Measurements from ENCODE around the gene USP9X. TPM values are rescaled to one million over a fixed set of nuclear protein-coding genes. Genes with fewer than 3 reads are reported as not detected.
A peak's percentile ranks its signal among the peaks of the same experiment; 100 is the strongest.

Gene USP9X
- total RNA-seq, 4 donors from 2014 or later: 54.9 to 154 (median 98.0) TPM

GRCh38 chrX:41116948-41117347, 31.7 kb downstream of the USP9X start:
- TF ChIP-seq POLR2A (IDR thresholded peaks at IDR 0.05) (no peak), POLR2AphosphoS5 (IDR thresholded peaks at IDR 0.05) (no peak), EP300 (IDR thresholded peaks at IDR 0.05; ENCODE audit: low read depth) (no peak), CTCF (IDR thresholded peaks at IDR 0.05) (no peak)
- peak overlapping the region in 1 of 4 donors; percentile 19 for H3K27ac ChIP-seq
- H3K27me3 ChIP-seq: no peaks in the 10 kb centered on the region
- H3K9me3 ChIP-seq: no peaks in the 10 kb centered on the region
- no peaks in the 10 kb centered on the region for H3K36me3 ChIP-seq
- peaks cover 0 to 29% (median 4%) of the 10 kb centered on the region in 4 donors for H3K4me1 ChIP-seq
- DNase-seq: no peak
- intact Hi-C loops (cut with DNase I; ENCODE audit: low total_unique reads) (no loop called here), in situ Hi-C loops (cut with MboI; ENCODE audit: low pct_ligation_motif_present in 1 of 4, low pct_unique_long_range_greater_than_20kb in 1 of 4, low sequenced_read_pairs in 3 of 4) (loop anchor here in 3 of 4 donors (10.0 to 25.0 kb wide), 3 partner anchors 230 to 455 kb away; no protein-coding TSS in a partner anchor)
- H3K4me3 ChIP-seq: no peak overlapping the region
- WGBS, 2 donors (ENCODE audit: low coverage in 1 of 2): 8 to 40% methylated on average over 3 to 4 of the region's 4 CpGs

- Histone ChIP-seq H3K9me3 (no peaks in the 10 kb centered on the region), H3K4me3 (no peak overlapping the region), H3K27ac (no peak overlapping the region), H3K27me3 (no peaks in the 10 kb centered on the region), H3K4me1 (peaks cover 0 to 29% (median 4%) of the 10 kb centered on the region in 4 donors), H3K36me3 (no peaks in the 10 kb centered on the region)
- in situ Hi-C loops (cut with MboI; ENCODE audit: low pct_ligation_motif_present in 1 of 4, low pct_unique_long_range_greater_than_20kb in 1 of 4, low sequenced_read_pairs in 3 of 4) (loop anchor here in 3 of 4 donors (10.0 to 25.0 kb wide), 3 partner anchors 231 to 456 kb away; no protein-coding TSS in a partner anchor), intact Hi-C loops (cut with DNase I; ENCODE audit: low total_unique reads) (no loop called here)
- no peak for TF ChIP-seq POLR2A (IDR thresholded peaks at IDR 0.05)
- TF ChIP-seq EP300 (IDR thresholded peaks at IDR 0.05; ENCODE audit: low read depth): no peak
- no peak for TF ChIP-seq POLR2AphosphoS5 (IDR thresholded peaks at IDR 0.05)
- no peak for TF ChIP-seq CTCF (IDR thresholded peaks at IDR 0.05)
- no peak for DNase-seq
- WGBS, 2 donors (ENCODE audit: low coverage in 1 of 2): 57 to 73% methylated on average over 1 to 5 of the region's 5 CpGs
Measured at GRCh38 chrX:41118156-41118555, 32.9 kb downstream of the USP9X start.

- WGBS, 2 donors (ENCODE audit: low coverage in 1 of 2): 74 to 97% methylated on average over 3 to 6 of the region's 6 CpGs
- intact Hi-C loops (cut with DNase I; ENCODE audit: low total_unique reads): loop anchor here (10.0 kb wide), 1 partner anchor 475 kb away; the partner anchor contains the start of gene CXorf38
- TF ChIP-seq CTCF (IDR thresholded peaks at IDR 0.05) (no peak), POLR2AphosphoS5 (IDR thresholded peaks at IDR 0.05) (no peak), POLR2A (IDR thresholded peaks at IDR 0.05) (no peak)
- DNase-seq: no peak
- H3K4me3 ChIP-seq: no peak overlapping the region
- in situ Hi-C loops (cut with MboI; ENCODE audit: low pct_ligation_motif_present in 1 of 4, low pct_unique_long_range_greater_than_20kb in 1 of 4, low sequenced_read_pairs in 3 of 4): loop anchor here in 3 of 4 donors (10.0 to 25.0 kb wide), 3 partner anchors 233 to 458 kb away; no protein-coding TSS in a partner anchor
- no peak overlapping the region for H3K27ac ChIP-seq
- H3K36me3 ChIP-seq: no peaks in the 10 kb centered on the region
- peaks cover 0 to 23% (median 3%) of the 10 kb centered on the region in 4 donors for H3K4me1 ChIP-seq
- H3K27me3 ChIP-seq: no peaks in the 10 kb centered on the region
- H3K9me3 ChIP-seq: no peaks in the 10 kb centered on the region
Measured at GRCh38 chrX:41119803-41120202, 34.6 kb downstream of the USP9X start.

- DNase-seq: no peak
- Histone ChIP-seq H3K27me3 (no peaks in the 10 kb centered on the region), H3K27ac (no peak overlapping the region), H3K9me3 (no peaks in the 10 kb centered on the region), H3K4me1 (peaks cover 0 to 19% (median 2%) of the 10 kb centered on the region in 4 donors), H3K36me3 (no peaks in the 10 kb centered on the region), H3K4me3 (no peak overlapping the region)
- in situ Hi-C loops (cut with MboI; ENCODE audit: low pct_ligation_motif_present in 1 of 4, low pct_unique_long_range_greater_than_20kb in 1 of 4, low sequenced_read_pairs in 3 of 4) (loop anchor here in 3 of 4 donors (25.0 kb wide), 2 partner anchors 234 to 459 kb away; no protein-coding TSS in a partner anchor), intact Hi-C loops (cut with DNase I; ENCODE audit: low total_unique reads) (loop anchor here (10.0 kb wide), 1 partner anchor 477 kb away; the partner anchor contains the start of gene CXorf38)
- TF ChIP-seq POLR2A (IDR thresholded peaks at IDR 0.05) (no peak), POLR2AphosphoS5 (IDR thresholded peaks at IDR 0.05) (no peak), EP300 (IDR thresholded peaks at IDR 0.05; ENCODE audit: low read depth) (no peak), CTCF (IDR thresholded peaks at IDR 0.05) (no peak)
- 100% methylated on average over 1 of the region's 1 CpG; no CpG with 5 or more reads in 1 of the 2 donors for WGBS, 2 donors (ENCODE audit: low coverage in 1 of 2)
Measured at GRCh38 chrX:41121766-41122165, 36.5 kb downstream of the USP9X start.

All from transverse colon (tissue), 4 donors.